GM19035 (cell line): Measurements from ENCODE around the gene GRM2.
A peak's percentile ranks its signal among the peaks of the same experiment; 100 is the strongest.

Experiments used
- ATAC-seq: cut with Tn5 transposase; IDR thresholded peaks from one replicate; pipeline ENCODE4 v1.9.1; 2021; ENCODE audit not compliant: unreplicated experiment

The GRM2 gene

DNA sequence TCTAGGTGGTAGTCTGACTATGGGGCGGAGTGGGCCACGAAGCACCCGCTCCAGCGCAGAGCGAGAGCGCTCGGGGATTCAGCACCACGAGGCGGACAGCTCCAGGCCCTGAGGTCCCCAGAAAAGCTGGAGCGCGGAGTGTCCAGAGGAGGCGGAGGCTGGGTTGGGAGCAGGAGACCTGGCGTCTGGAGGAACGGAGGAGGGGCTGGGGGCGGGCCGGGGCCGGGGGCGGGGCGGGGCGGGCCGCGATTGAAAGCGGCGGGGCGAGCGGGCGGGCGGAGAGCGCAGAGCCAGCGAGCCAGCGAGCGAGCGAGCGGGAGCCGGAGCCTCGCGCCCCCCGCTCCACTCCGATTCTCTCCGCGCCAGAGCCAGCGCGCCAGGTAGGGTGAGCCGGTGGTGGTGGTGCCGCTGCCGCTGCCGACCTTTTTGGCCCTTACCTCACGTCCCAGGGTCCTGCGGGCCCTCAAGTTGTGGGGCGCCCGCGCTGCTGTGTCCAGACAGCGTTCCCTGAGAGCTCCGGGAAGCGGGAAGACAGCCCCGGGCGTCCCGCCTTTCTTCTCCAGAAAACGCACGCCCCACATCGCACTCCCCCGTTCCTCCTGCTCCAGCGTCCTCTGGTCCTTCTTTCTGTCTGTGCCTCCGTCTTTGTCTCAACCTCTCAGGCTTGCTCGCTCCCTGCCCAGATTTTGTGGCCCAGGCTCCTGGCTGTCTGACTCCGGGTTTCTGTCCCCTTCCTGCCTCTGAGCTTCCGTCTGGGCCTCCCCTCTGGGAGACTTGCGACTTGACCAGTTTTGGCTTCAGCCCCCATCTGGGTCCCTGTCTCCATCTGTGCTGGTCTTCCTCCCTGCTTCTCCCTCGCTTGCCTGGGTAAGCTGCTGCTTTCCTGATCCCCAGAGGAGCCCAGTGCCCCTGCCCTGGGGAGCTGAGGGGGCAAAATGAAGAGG lies at the start of gene GRM2:
TSS of gene GRM2 (plus strand) at position 281 of the 944 bp plus-strand sequence. CDS start 1,916 bp downstream, outside the sequence.
- ATAC-seq: no peak

DNA sequence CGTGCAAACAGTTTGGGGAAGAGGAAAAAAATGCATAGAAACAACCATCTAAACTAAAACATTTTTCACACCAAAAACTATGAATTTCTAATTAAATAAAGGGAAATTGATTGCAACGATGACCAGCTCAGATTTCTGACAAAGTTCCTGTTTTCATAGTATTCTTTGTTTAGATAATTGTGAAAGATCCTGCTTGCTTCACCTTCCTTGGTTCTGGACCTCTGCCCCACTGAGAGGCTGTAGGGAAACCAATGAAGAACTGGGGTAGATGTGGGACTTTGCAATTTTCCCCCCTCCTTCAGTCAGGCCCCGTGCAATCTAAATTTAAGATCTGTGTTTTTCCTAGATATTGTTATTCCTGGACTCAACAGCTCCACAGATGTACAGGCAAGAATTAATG lies 49.6 kb upstream of the GRM2 start:
- ATAC-seq: no peak

DNA sequence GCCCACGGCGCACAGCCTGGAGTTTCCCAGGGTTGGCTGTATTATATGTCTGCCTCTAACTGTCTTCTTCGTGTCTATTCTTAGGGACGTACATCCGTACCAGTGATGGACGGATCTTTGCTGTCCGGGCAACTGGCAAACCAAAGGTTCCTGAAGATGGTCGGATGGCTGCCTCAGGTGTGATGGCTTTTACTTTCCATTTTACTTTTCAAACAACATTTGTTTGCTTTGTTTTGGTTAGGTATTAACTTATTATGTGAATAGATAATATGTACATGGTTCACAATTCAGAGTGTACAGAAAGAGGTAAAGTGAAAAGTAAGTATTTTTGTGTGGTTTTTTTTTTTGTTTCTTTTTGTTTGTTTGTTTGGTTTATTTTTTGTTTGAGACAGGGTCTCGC lies 46.9 kb upstream of the GRM2 start:
- ATAC-seq: no peak

DNA sequence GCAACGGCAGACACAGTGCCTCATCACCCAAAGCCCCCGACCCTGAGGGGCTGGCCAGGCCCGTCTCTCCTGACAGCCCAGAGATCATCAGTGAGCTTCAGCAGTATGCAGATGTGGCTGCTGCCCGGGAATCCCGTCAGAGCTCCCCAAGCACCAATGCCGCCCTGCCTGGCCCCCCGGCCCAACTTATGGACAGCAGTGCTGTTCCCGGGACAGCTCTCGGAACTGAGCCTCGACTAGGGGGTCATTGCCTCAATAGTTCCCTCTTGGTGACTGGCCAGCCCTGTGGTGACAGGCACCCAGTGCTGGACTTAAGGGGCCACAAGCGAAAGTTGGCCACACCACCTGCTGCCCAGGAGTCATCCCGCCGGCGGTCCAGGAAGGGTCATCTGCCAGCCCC lies 44.4 kb upstream of the GRM2 start:
- no peak for ATAC-seq

DNA sequence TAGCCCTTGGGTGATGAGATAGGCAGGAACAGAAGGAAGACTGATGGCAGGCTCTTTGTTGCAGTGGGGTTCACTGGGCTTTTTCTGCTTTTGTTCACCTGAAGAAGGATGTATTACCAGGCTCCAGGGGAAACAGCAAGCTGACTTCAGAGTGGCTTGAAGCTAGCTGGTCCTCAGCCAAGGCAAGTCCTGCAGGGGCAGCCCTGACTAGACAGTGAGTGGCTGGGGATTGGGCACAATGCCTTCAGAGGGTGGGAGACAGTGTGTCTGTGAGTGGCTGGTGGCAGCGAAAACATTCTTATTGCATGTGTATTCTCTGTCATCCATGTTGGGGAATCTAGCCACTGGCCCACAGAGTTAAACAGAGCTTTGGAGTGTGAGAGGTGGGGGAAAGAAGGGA lies 38.1 kb upstream of the GRM2 start:
- no peak for ATAC-seq

DNA sequence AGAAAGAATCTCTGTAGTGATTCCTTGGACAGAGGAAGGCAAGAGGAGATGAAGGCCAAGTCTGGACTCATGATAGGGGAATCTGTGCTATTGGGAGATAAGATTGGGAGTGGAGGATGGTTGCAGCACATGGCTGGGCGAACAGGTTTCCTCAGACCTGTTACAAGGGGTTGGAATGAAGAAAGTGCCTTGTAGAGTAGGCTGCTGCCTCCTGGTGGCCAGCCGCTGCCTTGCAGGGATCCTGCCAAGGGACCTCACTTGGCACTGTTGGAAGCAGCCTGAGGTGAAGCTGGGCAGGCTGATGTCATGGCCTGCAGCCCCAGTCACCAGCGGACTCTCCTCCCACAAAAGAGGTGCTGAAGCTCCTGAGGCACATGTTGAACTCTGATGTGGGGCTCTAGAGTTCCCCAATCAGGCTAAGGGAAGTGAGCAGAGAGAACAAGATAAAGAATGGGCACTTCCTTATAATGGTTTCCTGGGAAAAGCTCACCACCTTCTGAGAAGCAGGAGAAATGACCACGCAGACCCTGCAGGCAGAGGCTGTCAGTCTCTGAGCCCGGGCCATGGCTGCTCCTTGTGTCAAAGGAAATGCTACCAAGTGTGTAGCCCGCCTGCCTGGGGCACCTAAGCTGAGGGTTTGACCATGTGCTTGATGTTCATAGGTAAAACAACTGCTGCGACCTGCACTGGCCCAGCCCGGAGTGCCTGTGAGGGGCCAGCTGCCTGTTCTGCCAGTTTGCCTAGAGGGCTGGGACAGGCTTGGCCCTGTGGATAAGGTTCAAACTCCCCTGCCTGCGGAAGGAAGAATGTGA lies 37.4 kb upstream of the GRM2 start:
- no peak for ATAC-seq

DNA sequence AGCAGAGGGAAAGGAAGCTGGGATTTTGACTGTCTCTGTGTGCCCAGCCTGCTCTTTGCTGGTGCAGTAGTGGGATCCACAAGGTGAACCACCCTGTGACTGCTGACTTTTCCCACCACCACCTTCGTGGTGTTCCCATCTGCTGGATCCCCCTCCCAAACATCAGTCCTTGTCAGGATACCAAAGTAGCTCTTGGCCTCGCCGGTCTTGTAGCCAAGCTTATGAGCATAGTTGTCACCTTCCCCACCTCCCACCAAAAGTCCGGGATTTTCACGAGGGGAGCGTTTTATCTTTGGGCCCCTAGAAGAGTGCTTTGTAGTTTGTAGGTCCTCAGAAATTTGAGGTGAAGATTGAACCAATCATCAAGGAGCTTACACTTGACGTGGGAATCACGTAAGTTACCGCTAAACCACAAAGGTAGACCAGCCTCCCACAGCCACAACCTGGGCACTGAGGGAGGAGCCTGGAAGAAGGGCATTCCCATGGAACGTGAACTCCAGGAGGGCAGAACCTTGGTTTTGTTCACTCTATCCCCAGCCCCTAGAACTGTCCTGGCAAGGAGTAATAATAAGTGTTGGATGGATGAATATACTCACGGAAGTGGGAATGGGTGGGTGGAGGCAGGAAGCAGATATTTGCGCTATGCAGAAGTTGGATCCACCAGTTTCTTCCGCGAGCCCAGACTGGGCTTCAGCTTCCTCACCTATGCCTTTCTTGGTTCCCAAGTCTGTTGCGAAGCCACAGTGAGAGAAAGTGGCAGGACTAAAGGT lies 36.6 kb upstream of the GRM2 start:
- ATAC-seq: no peak

DNA sequence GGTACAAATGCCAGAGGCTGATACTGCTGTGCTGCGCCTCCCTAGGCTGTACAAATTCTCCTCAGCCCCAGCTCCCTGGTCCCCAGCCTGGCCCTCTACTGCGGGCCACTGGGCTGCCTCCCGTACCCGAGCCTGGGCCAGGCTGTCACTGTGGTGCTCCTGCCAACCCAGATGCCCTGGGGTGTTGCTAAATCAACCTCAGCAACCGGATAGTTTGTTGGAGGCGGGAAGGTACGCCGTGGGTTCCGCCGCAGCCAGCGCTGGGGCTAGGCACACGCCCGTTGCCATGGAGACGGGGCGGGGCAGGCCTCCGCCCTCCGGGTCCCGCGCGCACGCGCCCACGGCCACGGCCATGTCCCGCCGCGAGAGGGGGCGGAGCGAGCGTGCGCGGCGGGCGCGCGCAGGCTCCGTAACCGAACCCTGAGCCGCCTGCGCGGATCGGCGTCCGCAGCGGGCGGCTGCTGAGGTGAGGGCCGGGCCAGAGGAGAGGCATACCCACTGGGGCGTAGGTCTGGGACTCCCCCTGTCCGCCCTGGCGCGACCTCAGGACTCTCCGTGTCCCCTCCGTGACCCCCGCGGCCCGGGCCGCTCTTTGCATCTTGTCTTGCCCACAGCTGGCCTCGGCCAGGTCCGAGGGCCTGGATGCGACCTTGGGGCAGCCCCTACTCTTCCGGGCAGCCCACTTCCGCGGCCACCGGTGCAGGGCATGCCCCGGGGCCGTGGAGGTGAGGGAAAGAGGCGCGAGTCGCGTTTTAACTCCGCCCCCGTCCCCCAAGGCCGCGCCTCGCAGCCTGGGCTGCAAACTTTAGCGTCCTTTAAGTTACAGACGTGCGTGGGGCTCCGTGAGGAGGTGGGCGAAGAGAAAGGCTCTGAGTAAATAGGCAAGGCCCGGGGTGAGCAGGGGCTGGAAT lies 35.8 kb upstream of the GRM2 start, which contains the start of gene TEX264:
TSS of gene TEX264 (plus strand) at position 430 of the 911 bp plus-strand sequence. CDS start 3,053 bp downstream, outside the sequence.
- peak; percentile 73 for ATAC-seq

DNA sequence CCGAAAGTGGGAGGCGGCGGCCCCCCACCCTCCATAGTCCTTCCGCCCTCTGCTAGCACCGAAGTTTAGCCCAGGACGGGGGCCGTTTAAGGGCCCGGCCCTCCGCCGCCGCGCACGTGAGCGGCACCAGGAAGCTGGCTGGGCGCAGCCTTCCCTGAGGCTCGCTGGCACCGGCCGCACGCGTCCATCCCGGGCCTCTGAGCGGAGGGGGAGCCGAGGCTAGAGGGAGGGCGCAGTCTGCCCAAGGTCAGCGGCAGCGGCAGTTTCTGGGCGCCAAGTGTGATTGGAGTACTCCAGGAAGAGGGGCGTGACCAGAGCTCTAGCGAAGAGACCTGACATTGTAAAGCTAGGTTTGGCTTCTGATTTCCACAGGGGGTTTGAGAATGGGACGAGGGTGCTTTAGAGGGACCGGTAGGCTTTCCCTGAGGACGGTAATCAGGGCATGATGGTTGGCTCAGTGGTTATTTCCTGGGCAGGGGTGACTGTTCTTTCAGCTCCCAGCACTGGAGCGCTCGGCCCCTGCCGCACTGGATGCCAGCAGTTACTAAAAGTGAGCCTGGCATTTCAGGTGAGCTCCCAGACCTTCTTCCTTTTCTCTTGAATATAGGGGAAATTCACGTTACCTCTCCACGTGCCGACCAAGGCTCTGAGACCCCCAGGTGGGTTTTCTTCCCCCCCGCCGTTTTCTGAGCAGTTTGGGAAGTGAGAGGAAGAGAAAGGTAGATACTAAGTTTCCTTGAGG lies 35.0 kb upstream of the GRM2 start:
- peak; percentile 40 for ATAC-seq

DNA sequence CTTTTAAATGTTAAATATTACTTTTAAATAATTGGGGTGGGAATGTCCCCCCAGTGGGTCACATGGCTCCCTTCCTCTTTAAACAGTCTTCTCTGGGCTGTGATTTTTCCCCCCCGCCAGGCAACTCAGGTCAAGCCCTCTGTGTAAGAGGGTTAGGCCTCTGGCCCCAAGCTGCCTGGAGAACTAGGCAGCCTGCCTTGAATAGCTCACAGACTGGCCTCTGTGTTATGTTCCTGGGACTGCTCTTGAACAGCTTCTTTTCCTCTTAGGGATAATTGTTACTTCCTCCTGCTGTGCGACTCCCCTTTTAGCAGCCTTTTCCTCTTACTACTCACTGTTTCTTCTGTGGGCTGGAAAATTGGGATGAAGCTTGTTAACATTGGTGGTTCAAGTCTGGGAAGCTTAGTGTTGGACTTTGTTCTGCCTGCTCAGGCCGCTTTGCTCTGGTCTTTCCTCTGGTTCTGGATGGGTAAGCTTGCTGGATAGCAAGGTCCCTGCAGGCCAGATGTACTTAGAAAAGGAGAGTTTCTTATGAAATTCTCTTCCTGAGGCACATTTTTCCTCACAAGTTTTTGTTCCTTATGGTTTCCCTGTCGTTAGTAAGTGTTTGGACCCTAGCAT lies 33.6 kb upstream of the GRM2 start:
- no peak for ATAC-seq

DNA sequence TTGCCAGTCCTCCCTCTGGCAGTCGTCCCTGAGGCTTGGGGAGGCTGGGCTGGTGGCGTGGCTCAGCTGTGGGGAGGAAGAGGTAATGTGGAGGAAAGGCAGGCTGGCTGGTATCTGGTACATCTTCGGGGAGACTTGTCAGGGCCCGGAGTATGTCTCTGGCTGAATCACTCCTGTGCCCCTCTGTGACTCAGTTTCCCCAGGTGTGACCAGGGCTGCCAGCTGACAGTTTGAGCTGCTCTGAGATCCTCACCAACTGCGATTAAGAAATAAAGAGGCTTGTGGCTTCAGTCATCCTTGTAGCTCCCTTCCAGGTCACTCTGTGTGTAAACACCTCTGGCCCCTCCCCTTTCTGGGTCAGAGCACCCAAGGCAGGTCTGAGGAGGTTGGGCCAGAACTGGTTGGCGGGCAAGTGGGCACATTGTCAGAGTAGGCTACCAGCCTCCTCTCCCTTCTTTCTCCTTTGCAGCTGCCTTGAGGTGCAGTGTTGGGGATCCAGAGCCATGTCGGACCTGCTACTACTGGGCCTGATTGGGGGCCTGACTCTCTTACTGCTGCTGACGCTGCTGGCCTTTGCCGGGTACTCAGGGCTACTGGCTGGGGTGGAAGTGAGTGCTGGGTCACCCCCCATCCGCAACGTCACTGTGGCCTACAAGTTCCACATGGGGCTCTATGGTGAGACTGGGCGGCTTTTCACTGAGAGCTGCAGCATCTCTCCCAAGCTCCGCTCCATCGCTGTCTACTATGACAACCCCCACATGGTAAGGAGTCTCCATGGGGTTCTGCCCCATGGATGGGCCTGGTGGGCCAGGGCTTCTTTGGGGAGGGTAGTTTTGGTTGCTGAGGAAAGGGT lies 32.8 kb upstream of the GRM2 start:
- no peak for ATAC-seq

DNA sequence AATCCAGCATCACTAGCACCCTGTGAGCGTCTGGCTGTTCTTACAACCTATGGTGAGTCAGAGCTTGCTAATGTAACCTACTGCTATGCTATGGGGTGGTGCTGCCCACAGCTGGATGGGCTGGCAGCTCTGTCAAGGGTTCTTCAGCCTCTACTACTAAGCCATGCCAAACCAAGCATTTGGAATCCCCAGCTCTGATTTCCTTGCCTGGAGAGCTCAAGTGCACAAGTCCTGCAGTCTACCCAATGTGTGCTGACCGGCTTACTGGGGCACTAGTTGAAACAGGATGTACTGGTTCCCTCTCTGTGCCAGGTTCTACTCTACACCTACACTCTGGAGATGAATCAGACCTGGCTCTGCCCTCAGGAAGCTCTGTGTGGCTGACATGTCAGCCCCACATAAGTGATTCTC lies 31.7 kb upstream of the GRM2 start:
- ATAC-seq: no peak

DNA sequence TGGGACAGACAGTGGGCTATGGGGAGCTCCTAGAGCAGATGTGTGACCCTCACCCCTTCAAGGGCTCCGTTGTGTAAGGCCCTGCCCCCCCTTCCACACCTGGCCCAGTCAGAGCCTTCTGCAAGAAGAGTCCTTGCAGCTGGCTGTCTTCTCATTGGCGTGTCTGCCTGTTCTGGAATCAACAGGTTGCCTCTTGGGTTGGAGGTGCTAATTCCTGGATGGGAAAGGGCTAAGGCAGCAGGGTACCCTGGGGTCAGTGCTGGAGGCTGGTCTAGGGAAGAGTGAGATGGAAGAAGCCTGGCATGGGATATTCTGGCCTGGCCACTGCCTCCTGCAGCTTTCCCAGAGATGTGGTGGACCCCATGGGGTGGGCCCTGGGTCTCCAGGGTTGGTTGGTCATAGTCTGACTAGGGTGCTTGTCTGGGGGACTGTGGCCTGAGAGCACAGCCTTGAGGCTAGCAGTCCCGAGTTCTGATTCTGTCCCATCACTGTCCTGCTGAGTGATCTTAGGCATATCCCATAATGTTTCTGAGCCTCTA lies 30.7 kb upstream of the GRM2 start:
- ATAC-seq: no peak

DNA sequence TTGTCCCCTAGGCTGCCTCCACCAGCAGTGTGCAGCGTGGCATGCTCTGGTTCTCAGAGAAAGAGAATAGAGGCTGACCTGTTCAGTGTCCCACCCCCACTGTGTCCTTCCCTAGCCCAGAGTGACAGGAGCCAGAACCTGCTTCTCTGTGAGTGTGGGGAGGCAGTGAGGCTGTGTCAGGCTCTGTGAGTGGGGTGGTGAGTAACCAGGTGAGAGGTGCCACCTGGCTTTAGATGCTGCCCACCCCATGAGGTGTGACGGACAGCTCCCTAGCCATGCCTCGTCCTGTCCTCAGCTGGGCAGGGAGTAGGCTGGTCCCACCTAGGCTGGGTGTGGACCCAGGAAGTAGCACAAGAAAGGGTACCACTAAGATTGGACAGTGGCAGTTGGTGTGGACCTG lies 29.5 kb upstream of the GRM2 start:
- ATAC-seq: no peak

DNA sequence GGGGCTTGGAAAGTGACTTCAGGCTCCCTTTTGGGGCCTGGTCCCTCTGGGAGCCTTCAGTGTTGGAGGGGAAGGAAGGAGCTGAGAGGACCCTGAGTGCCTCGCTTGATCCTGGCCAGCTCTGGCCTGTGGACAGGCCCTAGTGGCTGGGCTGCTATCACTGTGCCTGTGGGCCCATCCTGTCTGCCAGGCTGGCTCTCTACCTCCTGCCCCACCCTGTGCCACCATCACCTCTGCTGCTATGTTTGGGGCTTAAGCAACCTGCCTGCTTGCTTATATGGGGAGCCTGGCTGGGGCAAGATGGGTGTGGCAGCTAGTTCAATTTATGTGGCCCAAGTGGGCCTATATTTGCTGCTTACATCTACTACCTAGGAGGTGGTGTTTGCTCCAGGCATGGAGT lies 28.7 kb upstream of the GRM2 start:
- no peak for ATAC-seq

DNA sequence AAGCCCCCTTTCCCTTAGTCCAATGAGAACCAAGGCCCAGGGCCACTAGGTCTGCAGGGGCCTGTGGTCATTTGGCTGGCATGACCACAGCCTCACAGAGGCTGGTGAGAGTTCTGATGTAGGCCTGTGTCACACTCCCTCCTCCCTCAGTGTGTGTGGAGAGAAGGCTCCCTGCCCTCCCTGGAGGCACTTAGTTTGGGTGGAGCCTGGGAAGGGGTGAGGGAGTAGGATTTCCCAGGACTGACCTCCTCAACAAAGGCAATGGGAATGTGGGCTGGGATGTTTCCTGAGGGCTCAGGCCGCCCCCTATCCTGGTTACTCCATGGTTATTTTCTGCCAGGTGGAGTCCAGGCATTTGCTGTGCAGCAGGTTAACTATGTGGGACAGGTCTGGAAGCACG lies 28.2 kb upstream of the GRM2 start:
- ATAC-seq: no peak

DNA sequence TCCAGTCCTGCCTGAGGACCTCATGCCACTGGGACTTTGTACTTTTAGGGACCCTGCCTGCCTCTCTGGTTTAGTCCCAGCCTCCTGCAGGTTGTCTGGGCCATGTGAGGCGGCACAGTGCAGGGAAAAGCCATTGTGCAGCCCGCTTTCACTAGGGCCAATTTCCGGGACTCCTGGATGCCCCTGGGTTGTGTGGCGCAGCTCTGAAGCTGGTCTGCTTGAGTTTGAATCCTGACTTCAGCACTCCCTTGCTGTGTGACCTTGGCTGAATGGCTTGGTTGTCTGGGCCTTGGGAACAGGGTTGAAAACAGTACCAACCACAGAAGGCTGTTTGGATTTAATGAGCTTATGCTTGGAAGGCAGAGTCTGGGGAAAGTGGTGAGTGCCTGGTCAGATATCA lies 27.6 kb upstream of the GRM2 start:
- ATAC-seq: no peak

DNA sequence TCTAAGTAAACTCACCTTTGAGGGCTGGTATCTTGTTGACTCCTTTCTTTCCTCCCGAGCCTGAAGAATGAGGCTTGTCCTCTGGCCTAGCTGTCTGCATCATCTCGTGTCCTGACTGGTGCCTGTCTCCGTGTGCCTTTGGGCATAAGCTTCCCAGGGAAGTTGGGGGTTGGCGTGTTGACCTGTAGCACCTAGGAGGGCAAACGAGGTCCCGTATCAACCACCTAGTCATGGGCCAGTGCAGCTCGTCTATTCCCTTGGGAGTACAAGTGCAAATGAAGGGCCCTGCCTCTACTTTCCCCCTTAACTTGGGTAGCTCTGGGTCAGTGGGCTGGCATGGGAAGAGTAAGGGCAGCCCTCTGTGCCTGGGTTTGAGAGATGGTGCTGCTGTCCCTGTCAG lies 27.1 kb upstream of the GRM2 start:
- ATAC-seq: no peak
